H1 (cell line): Measurements from ENCODE around the gene BNC2. TPM values are rescaled to one million over a fixed set of nuclear protein-coding genes. Genes with fewer than 3 reads are reported as not detected.

Source experiments
- CTCF ChIA-PET: fragments of 300-600 bp; sonication (Branson Sonifier 250); formaldehyde crosslinking; loops from one replicate; lab custom pipeline; 2021; ENCODE audit not compliant: partially characterized antibody; lab: Charles Lee
- POLR2A ChIA-PET: fragments of 300-600 bp; sonication (Branson Sonifier 250); formaldehyde crosslinking; loops from one replicate; lab custom pipeline; 2021; ENCODE audit warnings: inconsistent platforms; ENCODE audit not compliant: partially characterized antibody; lab: Charles Lee
- DNase-seq, 2 experiments: peaks; one replicate each; pipeline versions ENCODE4 v3.0.0 to v3.0.0-alpha.2; 2010 to 2022; ENCODE audit warnings: low spot score in 2 of 2, low read depth in 1 of 2, mixed read lengths in 1 of 2
- FAIRE-seq: peaks from 2 replicates; lab custom pipeline; 2011; peaks lifted over from hg19 to GRCh38; lab: Jason Lieb, UNC
- H2AFZ ChIP-seq: 2 replicates; pipeline ENCODE4 v1.8.1; 2012; ENCODE audit warnings: low read length, inconsistent platforms
- H2AK5ac ChIP-seq: 2 replicates; pipeline ENCODE4 v1.6.1; 2013; ENCODE audit warnings: low read depth, low read length
- H2BK120ac ChIP-seq: replicated peaks from 2 replicates; pipeline ENCODE3; 2013; ENCODE audit warnings: low read depth, low read length, inconsistent platforms
- H2BK12ac ChIP-seq: 2 replicates; pipeline ENCODE4 v1.6.1; 2013; ENCODE audit warnings: low read depth, low read length
- H2BK15ac ChIP-seq: 2 replicates; pipeline ENCODE4 v1.6.1; 2013; ENCODE audit warnings: low read length
- H2BK20ac ChIP-seq: 2 replicates; pipeline ENCODE4 v1.6.1; 2013; ENCODE audit warnings: low read length
- H2BK5ac ChIP-seq: 2 replicates; pipeline ENCODE4 v1.6.1; 2013; ENCODE audit warnings: low read depth, low read length
- H3K14ac ChIP-seq: 2 replicates; pipeline ENCODE4 v1.6.1; 2013; ENCODE audit warnings: inconsistent platforms; ENCODE audit not compliant: insufficient read length
- H3K18ac ChIP-seq: 2 replicates; pipeline ENCODE4 v1.6.1; 2013; ENCODE audit warnings: low read length; ENCODE audit errors: extremely low read depth
- H3K23ac ChIP-seq: 2 replicates; pipeline ENCODE4 v1.6.1; 2013; ENCODE audit warnings: inconsistent platforms; ENCODE audit not compliant: insufficient read length
- H3K23me2 ChIP-seq: 2 replicates; pipeline ENCODE4 v1.6.1; 2013; ENCODE audit warnings: low read depth, low read length
- H3K27ac ChIP-seq: 2 replicates; pipeline ENCODE4 v1.6.1; 2011; ENCODE audit warnings: low read depth, low read length, inconsistent platforms
- H3K27me3 ChIP-seq, 4 experiments: replicated peaks in 1 of 4; 1 replicate in 1 of 4; 2 replicates in 3 of 4; pipeline versions ENCODE4 v1.6.1 to v1.8.1; 2011 to 2013; ENCODE audit warnings: low read length in 3 of 4, mild to moderate bottlenecking in 3 of 4, inconsistent platforms in 2 of 4, mixed read lengths in 2 of 4, moderate library complexity in 1 of 4; ENCODE audit not compliant: control insufficient read depth in 3 of 4, insufficient read depth in 3 of 4; ENCODE audit errors: extremely low read depth in 1 of 4
- H3K36me3 ChIP-seq, 4 experiments: 2 replicates each; pipeline versions ENCODE4 v1.6.1 to v1.8.1; 2011 to 2013; ENCODE audit warnings: mild to moderate bottlenecking in 4 of 4, low read length in 3 of 4, moderate library complexity in 2 of 4, control low read depth in 1 of 4, inconsistent platforms in 1 of 4; ENCODE audit not compliant: insufficient read depth in 4 of 4, control insufficient read depth in 2 of 4
- H3K4ac ChIP-seq: replicated peaks from 2 replicates; pipeline ENCODE3; 2013; ENCODE audit warnings: low read length, low read depth, mixed read lengths, inconsistent platforms; ENCODE audit not compliant: insufficient read length
- H3K4me1 ChIP-seq, 4 experiments: replicated peaks in 1 of 4; 1 replicate in 1 of 4; 2 replicates in 3 of 4; pipeline versions ENCODE4 v1.6.1 to v1.8.1; 2011 to 2013; ENCODE audit warnings: low read length in 3 of 4, inconsistent platforms in 2 of 4, mixed read lengths in 1 of 4; ENCODE audit not compliant: insufficient read depth in 4 of 4, control insufficient read depth in 3 of 4
- H3K4me2 ChIP-seq, 2 experiments: 2 replicates each; pipeline versions ENCODE4 v1.6.1 to v1.8.1; 2011 to 2013; ENCODE audit warnings: low read depth in 2 of 2, low read length in 2 of 2, control low read depth in 1 of 2, inconsistent platforms in 1 of 2, mild to moderate bottlenecking in 1 of 2; ENCODE audit not compliant: insufficient read depth in 1 of 2
- H3K4me3 ChIP-seq, 4 experiments: fragments of 200-600, 300-600 bp in 1 of 4; sonication (generic), shearing (Covaris generic), sonication (Bioruptor Twin) in 1 of 4; 2 replicates each; pipeline versions ENCODE4 v1.5.1 to v1.8.1; 2011 to 2016; ENCODE audit warnings: low read length in 4 of 4, low read depth in 3 of 4, control low read depth in 2 of 4, inconsistent platforms in 2 of 4, mild to moderate bottlenecking in 2 of 4, mixed read lengths in 1 of 4, moderate library complexity in 1 of 4; ENCODE audit not compliant: insufficient read depth in 2 of 4; ENCODE audit errors: extremely low read depth in 1 of 4
- H3K56ac ChIP-seq: replicated peaks from 2 replicates; pipeline ENCODE3; 2013; ENCODE audit warnings: low read depth, mild to moderate bottlenecking, mixed read lengths, low read length, inconsistent platforms; ENCODE audit not compliant: insufficient read length
- H3K79me1 ChIP-seq: 2 replicates; pipeline ENCODE4 v1.6.1; 2013; ENCODE audit warnings: low read depth, low read length, control low read depth
- H3K79me2 ChIP-seq, 2 experiments: 2 replicates each; pipeline versions ENCODE4 v1.6.1 to v1.8.1; 2012 to 2013; ENCODE audit warnings: low read length in 2 of 2, mild to moderate bottlenecking in 2 of 2, inconsistent platforms in 1 of 2; ENCODE audit not compliant: insufficient read depth in 2 of 2, control insufficient read depth in 1 of 2
- H3K9ac ChIP-seq, 4 experiments: replicated peaks in 1 of 4; 1 replicate in 1 of 4; 2 replicates in 3 of 4; pipeline versions ENCODE4 v1.6.1 to v1.8.1; 2011 to 2013; ENCODE audit warnings: low read depth in 3 of 4, low read length in 3 of 4, control low read depth in 2 of 4, mild to moderate bottlenecking in 2 of 4, moderate library complexity in 2 of 4, inconsistent platforms in 1 of 4; ENCODE audit errors: extremely low read depth in 1 of 4
- H3K9me3 ChIP-seq, 2 experiments: 2 replicates each; pipeline versions ENCODE4 v1.6.1 to v1.8.1; 2012 to 2013; ENCODE audit warnings: mild to moderate bottlenecking in 2 of 2, moderate library complexity in 2 of 2, control low read depth in 1 of 2, inconsistent platforms in 1 of 2, low read depth in 1 of 2, low read length in 1 of 2, mixed read lengths in 1 of 2; ENCODE audit not compliant: insufficient read depth in 2 of 2
- H4K20me1 ChIP-seq, 2 experiments: replicated peaks in 1 of 2; 2 replicates each; pipeline versions ENCODE3 to v1.8.1; 2011 to 2013; ENCODE audit warnings: inconsistent platforms in 2 of 2, low read length in 2 of 2, mild to moderate bottlenecking in 1 of 2; ENCODE audit not compliant: insufficient read depth in 2 of 2, control insufficient read depth in 1 of 2
- H4K5ac ChIP-seq: 2 replicates; pipeline ENCODE4 v1.6.1; 2013; ENCODE audit warnings: low read length, low read depth, mixed read lengths, inconsistent platforms; ENCODE audit not compliant: insufficient read length
- H4K8ac ChIP-seq: 2 replicates; pipeline ENCODE4 v1.8.0; 2013; ENCODE audit warnings: mild to moderate bottlenecking, moderate library complexity, low read length, inconsistent platforms; ENCODE audit not compliant: insufficient read depth; ENCODE audit errors: extremely low read depth
- H4K91ac ChIP-seq: replicated peaks from 2 replicates; pipeline ENCODE3; 2013; ENCODE audit warnings: low read length, mixed read lengths, inconsistent platforms; ENCODE audit not compliant: insufficient read length
- ATF3 ChIP-seq: IDR thresholded peaks from 2 replicates; pipeline ENCODE4 v1.6.1; 2011; ENCODE audit warnings: low read depth, mild to moderate bottlenecking, low read length; ENCODE audit not compliant: insufficient read depth
- BCL11A ChIP-seq, 2 experiments: IDR thresholded peaks; one replicate each; pipeline ENCODE4 v1.6.1; 2011; ENCODE audit warnings: low read depth in 2 of 2, low read length in 2 of 2, mild to moderate bottlenecking in 2 of 2
- CBX8 ChIP-seq: fragments of 300-800, 300-1000 bp; sonication (generic); IDR thresholded peaks from 2 replicates; pipeline ENCODE4 v1.7.1; 2016; ENCODE audit warnings: low read depth, low read length, borderline replicate concordance
- EGR1 ChIP-seq: IDR thresholded peaks from 2 replicates; pipeline ENCODE4 v1.6.1; 2011; ENCODE audit warnings: low read depth, low read length, borderline replicate concordance
- EP300 ChIP-seq, 2 experiments: IDR thresholded peaks; 1 replicate in 1 of 2; 2 replicates in 1 of 2; pipeline ENCODE4 v1.6.1; 2011 to 2012; ENCODE audit warnings: low read depth in 2 of 2, low read length in 2 of 2, mild to moderate bottlenecking in 2 of 2, borderline replicate concordance in 1 of 2, inconsistent platforms in 1 of 2, moderate library complexity in 1 of 2
- HDAC6 ChIP-seq: IDR thresholded peaks from one replicate; pipeline ENCODE4 v1.7.1; 2012; ENCODE audit warnings: low read depth, mild to moderate bottlenecking, inconsistent platforms, low read length, moderate library complexity
- NANOG ChIP-seq: IDR thresholded peaks from 2 replicates; pipeline ENCODE4 v1.6.1; 2011; ENCODE audit warnings: low read length, low read depth, mild to moderate bottlenecking, inconsistent platforms; ENCODE audit not compliant: insufficient read depth, poor library complexity, severe bottlenecking
- NRF1 ChIP-seq: IDR thresholded peaks from 2 replicates; pipeline ENCODE4 v1.6.1; 2011; ENCODE audit warnings: mild to moderate bottlenecking, low read depth, low read length, improper control_type of control experiment
- PHF8 ChIP-seq: fragments of 200-600 bp; sonication (generic); conservative IDR thresholded peaks from 2 replicates; pipeline ENCODE4 v1.7.1; 2012; ENCODE audit warnings: low read depth, mild to moderate bottlenecking, inconsistent platforms, low read length, moderate library complexity
- RBBP5 ChIP-seq: IDR thresholded peaks from 2 replicates; pipeline ENCODE4 v1.7.1; 2012; ENCODE audit warnings: low read depth, mild to moderate bottlenecking, inconsistent platforms, low read length, moderate library complexity, borderline replicate concordance
- SIN3A ChIP-seq, 2 experiments: IDR thresholded peaks in 1 of 2; conservative IDR thresholded peaks in 1 of 2; 2 replicates each; pipeline ENCODE4 v1.6.1; 2011 to 2012; ENCODE audit warnings: low read length in 2 of 2, improper control_type of control experiment in 1 of 2, low read depth in 1 of 2, mild to moderate bottlenecking in 1 of 2
- SIRT6 ChIP-seq: IDR thresholded peaks from one replicate; pipeline ENCODE4 v1.7.1; 2012; ENCODE audit warnings: low read length, inconsistent platforms
- SUZ12 ChIP-seq: fragments of 200-600 bp; sonication (generic); IDR thresholded peaks from 2 replicates; pipeline ENCODE4 v1.6.1; 2012; ENCODE audit warnings: mild to moderate bottlenecking, inconsistent platforms, low read length, moderate library complexity, mixed read lengths
- WGBS, 2 experiments: shearing (Covaris generic) in 1 of 2; methylation state at CpG; one replicate each; pipeline versions ENCODE4 v1.1.6 to v1.1.7; 2013 to 2015; ENCODE audit warnings: low lambda C conversion rate in 2 of 2, mixed read lengths in 2 of 2, inconsistent platforms in 1 of 2, low coverage in 1 of 2, missing lambda C conversion rate in 1 of 2; ENCODE audit not compliant: insufficient replicate concordance in 2 of 2, insufficient coverage in 1 of 2, insufficient read length in 1 of 2; ENCODE audit errors: extremely low coverage in 1 of 2, missing lambda C conversion rate in 1 of 2; 5-methylcytosine and 5-hydroxymethylcytosine counted together
- polyA plus RNA-seq, 7 experiments: library from polyadenylated mRNA; depleted of rRNA in 3 of 7; stranded (reverse) in 5 of 7; unstranded in 2 of 7; fragments of >200 nt in 5 of 7; fragments of 200-250 nt in 2 of 7; gene quantifications; 1 replicate in 5 of 7; 2 replicates in 1 of 7; 4 replicates in 1 of 7; pipeline versions ENCODE4 v1.2.1 to v1.2.3, GENCODE V29; 2011 to 2013; ENCODE audit warnings: missing spikeins in 2 of 7, mixed read lengths in 2 of 7
- total RNA-seq: library from RNA; stranded (reverse); fragmentation: NEBNext Ultra II Directional; extraction: Animal tissue kit (Norgen Biotek cat#: 25700); gene quantifications from 2 replicates; pipeline ENCODE4 v1.2.1, GENCODE V29; 2021

Gene BNC2
- total and polyA plus RNA-seq, 2 of the 8 experiments (the other 6 are each of a cell fraction or from before 2014, with no cell fraction given), result 16.0 to 26.8 TPM

GRCh38 chr9:16543686-16544085 is 326.8 kb downstream of the BNC2 start:
- no peaks in the 10 kb centered on the region for H3K9me3 ChIP-seq
- no peak overlapping the region for H3K23ac ChIP-seq
- H3K36me3 ChIP-seq, result no peaks in the 10 kb centered on the region
- WGBS, 2 experiments, result 97% methylated on average over 3 of the region's 3 CpGs; no CpG with 5 or more reads in 1 of the 2 experiments
- H2AFZ ChIP-seq, result no peak overlapping the region
- no peak overlapping the region for H4K8ac ChIP-seq
- H3K14ac ChIP-seq, result no peak overlapping the region
- no peak overlapping the region for H2BK20ac ChIP-seq
- no peak overlapping the region for H4K5ac ChIP-seq
- no peak overlapping the region for H3K4me3 ChIP-seq
- no peak for DNase-seq
- ChIA-PET POLR2A (no interaction called here), CTCF (interaction anchor here (0.9 kb wide), 1 partner anchor 410 kb away, joined by 3 read pairs; no protein-coding TSS in a partner anchor)
- H3K23me2 ChIP-seq, result no peaks in the 10 kb centered on the region
- H3K4me2 ChIP-seq, result no peak overlapping the region
- no peak overlapping the region for H2BK12ac ChIP-seq
- H3K27ac ChIP-seq, result no peak overlapping the region
- no peaks in the 10 kb centered on the region; a peak in 1 of 4 replicates for H3K79me2 ChIP-seq
- H3K27me3 ChIP-seq, result no peaks in the 10 kb centered on the region
- no peak overlapping the region for H2BK5ac ChIP-seq
- H4K20me1 ChIP-seq, result no peaks in the 10 kb centered on the region
- no peak overlapping the region for H2BK120ac ChIP-seq
- H3K9ac ChIP-seq, result no peak overlapping the region
- H3K18ac ChIP-seq, result no peak overlapping the region
- no peak overlapping the region for H2BK15ac ChIP-seq
- no peak overlapping the region for H3K4ac ChIP-seq
- no peaks in the 10 kb centered on the region for H3K79me1 ChIP-seq
- H4K91ac ChIP-seq, result no peak overlapping the region
- H2AK5ac ChIP-seq, result no peak overlapping the region
- FAIRE-seq, result no peak
- H3K4me1 ChIP-seq, result peaks cover 0 to 9% (median 3%) of the 10 kb centered on the region in 4 experiments; a peak in 2 of 7 replicates
- H3K56ac ChIP-seq, result no peak overlapping the region
- TF ChIP-seq EGR1, result no peak
- no peak for TF ChIP-seq NRF1
- no peak for TF ChIP-seq BCL11A (IDR thresholded peaks at IDR 0.05; ENCODE audit: low read depth in 2 of 2, low read length in 2 of 2)
- TF ChIP-seq HDAC6, result no peak
- TF ChIP-seq CBX8, result no peak
- TF ChIP-seq PHF8, result no peak
- TF ChIP-seq SIRT6, result no peak
- no peak for TF ChIP-seq ATF3
- no peak for TF ChIP-seq EP300 (IDR thresholded peaks at IDR 0.05; ENCODE audit: borderline replicate concordance in 1 of 2, low read depth in 2 of 2, low read length in 2 of 2)
- no peak for TF ChIP-seq SUZ12
- TF ChIP-seq SIN3A (conservative IDR thresholded peaks at IDR 0.05 in 1 of 2, IDR thresholded peaks at IDR 0.05 in 1 of 2; ENCODE audit: low read depth in 1 of 2, low read length in 2 of 2), result no peak
- no peak for TF ChIP-seq RBBP5
- TF ChIP-seq NANOG, result no peak
